SH-SY5Y (cell line): ENCODE data around the gene GLI3.

ENCODE experiments used
- GATA2 ChIP-seq: IDR thresholded peaks from 2 replicates; pipeline ENCODE4 v1.6.1; 2011; ENCODE audit warnings: mild to moderate bottlenecking, low read depth, low read length
- GATA3 ChIP-seq: IDR thresholded peaks from 2 replicates; pipeline ENCODE4 v1.6.1; 2011; ENCODE audit warnings: low read depth, mild to moderate bottlenecking, low read length, moderate library complexity

DNA sequence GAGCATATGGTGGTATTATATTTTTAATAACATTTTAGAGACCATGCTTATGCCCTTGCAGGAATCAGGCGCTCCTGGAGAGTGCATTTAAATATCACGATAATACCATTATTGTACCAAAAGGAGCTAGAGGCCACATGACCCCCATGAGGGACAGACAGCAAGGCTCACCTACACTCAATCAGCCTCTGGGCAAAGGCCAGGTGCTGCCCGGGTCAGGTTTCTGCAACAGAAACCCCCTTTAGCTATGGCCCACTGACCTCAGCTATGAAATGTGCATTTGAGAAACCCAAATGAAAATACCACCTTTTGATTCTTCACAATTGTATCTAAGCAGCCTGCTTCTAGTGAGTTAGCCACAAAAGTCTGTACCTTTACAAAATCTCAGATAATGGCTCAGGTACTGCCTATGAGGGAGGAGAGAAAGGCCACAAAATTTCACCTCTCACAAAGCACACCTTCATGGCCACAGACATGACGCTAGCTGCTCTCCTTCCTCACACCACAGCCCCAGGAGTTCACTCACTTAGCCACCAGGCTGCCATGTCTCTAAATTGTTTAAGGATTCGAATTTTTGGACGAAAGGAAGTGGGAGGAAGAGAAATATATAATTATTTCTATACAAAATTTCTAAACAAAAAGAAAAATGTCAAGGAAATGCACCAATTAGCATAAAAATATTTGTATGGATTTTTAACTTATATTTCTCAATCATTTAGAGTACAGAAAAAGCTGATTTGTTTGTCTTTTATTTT, 79.9 kb downstream of the GLI3 start:
- no peak for TF ChIP-seq GATA3
- no peak for TF ChIP-seq GATA2
